ENCODE measurements around the gene DLG2.

DLG2 gene

DNA sequence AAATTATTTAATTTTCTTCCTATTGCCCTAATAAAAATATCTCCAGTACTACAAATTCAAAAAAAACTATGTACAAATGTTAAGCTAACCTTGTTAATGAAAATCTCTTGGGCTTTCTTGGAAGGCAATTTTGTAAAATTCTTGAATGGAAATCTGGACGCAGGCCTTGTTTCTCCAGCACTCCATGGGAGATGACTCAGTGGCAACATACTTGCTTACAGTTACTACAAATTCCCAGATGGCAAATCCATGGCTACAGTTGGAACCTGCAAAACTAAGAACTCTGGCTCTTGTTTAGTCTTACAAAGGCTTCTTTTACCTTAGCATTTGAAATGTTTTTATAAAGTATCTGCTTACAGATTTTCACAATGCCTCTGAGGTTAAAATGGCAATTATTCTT, 725.2 kb downstream of the DLG2 start:
- Mint-ChIP-seq H3K36me3 (ENCODE audit: insufficient read depth) (no peaks in the 10 kb centered on the region), H3K9me3 (peaks cover 24% of the 10 kb centered on the region), H3K4me1 (no peaks in the 10 kb centered on the region), H3K4me3 (no peak overlapping the region), H3K27ac (ENCODE audit: low read depth) (no peak overlapping the region), H3K27me3 (no peaks in the 10 kb centered on the region)
- DNase-seq (ENCODE audit: low spot score in 2 of 2) (no peak), ATAC-seq (replicated peaks; ENCODE audit: extremely low read depth, poor library complexity, severe bottlenecking) (no peak)

DNA sequence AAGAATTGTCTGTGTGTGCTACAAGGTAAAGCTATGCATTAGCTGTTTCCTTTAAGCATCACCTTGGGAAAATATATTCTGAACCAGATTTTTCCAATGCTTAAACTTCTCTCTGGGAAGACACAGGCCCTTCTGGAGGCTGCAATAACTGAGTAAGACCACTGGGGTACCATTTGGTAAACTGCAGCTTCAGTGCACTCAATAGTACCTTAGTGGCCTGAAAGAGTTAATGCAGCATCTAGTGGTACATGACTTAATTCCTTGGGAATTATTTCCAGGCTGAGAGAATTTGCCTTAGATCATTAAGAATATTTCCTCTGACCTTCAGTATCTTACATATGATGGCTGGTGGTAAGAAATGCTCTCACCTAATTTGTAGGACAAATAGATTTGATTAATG, 727.4 kb downstream of the DLG2 start:
- Mint-ChIP-seq H3K4me3 (no peak overlapping the region), H3K27me3 (no peaks in the 10 kb centered on the region), H3K36me3 (ENCODE audit: insufficient read depth) (no peaks in the 10 kb centered on the region), H3K9me3 (peaks cover 24% of the 10 kb centered on the region), H3K27ac (ENCODE audit: low read depth) (no peak overlapping the region), H3K4me1 (no peaks in the 10 kb centered on the region)
- ATAC-seq (replicated peaks; ENCODE audit: extremely low read depth, poor library complexity, severe bottlenecking) (no peak), DNase-seq (ENCODE audit: low spot score in 2 of 2) (no peak)

DNA sequence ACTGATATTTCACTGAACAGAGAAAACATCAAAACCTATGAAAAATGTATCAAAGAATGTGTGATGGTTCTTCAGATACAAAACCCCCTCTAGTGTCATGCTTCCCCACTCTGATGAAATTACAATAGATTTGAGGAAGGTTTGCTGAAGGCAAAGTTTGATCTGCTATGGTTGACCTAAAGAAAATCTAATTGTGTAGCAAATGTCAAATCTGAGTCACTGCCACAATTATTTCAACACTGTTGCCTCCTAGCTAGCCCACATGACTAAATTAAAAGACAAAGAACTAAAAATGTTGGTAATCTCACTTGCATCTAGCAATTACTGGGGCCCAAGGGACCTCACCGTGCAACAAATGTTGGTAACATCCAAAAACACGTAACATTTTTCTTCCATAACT, 728.0 kb downstream of the DLG2 start:
- Mint-ChIP-seq H3K4me1 (no peaks in the 10 kb centered on the region), H3K36me3 (ENCODE audit: insufficient read depth) (no peaks in the 10 kb centered on the region)

GRCh38 chr11:84894666-84895065, 732.5 kb downstream of the DLG2 start:
- Mint-ChIP-seq H3K4me3 (no peak overlapping the region), H3K9me3 (peaks cover 22% of the 10 kb centered on the region), H3K27me3 (no peaks in the 10 kb centered on the region), H3K4me1 (no peaks in the 10 kb centered on the region), H3K27ac (ENCODE audit: low read depth) (no peak overlapping the region), H3K36me3 (ENCODE audit: insufficient read depth) (no peaks in the 10 kb centered on the region)
- no peak for DNase-seq (ENCODE audit: low spot score in 2 of 2)
- ATAC-seq (replicated peaks; ENCODE audit: extremely low read depth, poor library complexity, severe bottlenecking): no peak

More for the DNA sequence above, 728.0 kb downstream of the DLG2 start:
- Mint-ChIP-seq H3K4me3 (no peak overlapping the region), H3K27me3 (no peaks in the 10 kb centered on the region), H3K9me3 (peaks cover 24% of the 10 kb centered on the region), H3K27ac (ENCODE audit: low read depth) (no peak overlapping the region)
- ATAC-seq (replicated peaks; ENCODE audit: extremely low read depth, poor library complexity, severe bottlenecking): no peak
- DNase-seq (ENCODE audit: low spot score in 2 of 2): no peak

- Mint-ChIP-seq H3K36me3 (ENCODE audit: insufficient read depth) (no peaks in the 10 kb centered on the region), H3K9me3 (peaks cover 27% of the 10 kb centered on the region), H3K4me1 (no peaks in the 10 kb centered on the region), H3K27ac (ENCODE audit: low read depth) (no peak overlapping the region), H3K4me3 (no peak overlapping the region), H3K27me3 (no peaks in the 10 kb centered on the region)
- ATAC-seq (replicated peaks; ENCODE audit: extremely low read depth, poor library complexity, severe bottlenecking): no peak
- no peak for DNase-seq (ENCODE audit: low spot score in 2 of 2)
Measured at GRCh38 chr11:84890676-84891075, 736.5 kb downstream of the DLG2 start.

DNA sequence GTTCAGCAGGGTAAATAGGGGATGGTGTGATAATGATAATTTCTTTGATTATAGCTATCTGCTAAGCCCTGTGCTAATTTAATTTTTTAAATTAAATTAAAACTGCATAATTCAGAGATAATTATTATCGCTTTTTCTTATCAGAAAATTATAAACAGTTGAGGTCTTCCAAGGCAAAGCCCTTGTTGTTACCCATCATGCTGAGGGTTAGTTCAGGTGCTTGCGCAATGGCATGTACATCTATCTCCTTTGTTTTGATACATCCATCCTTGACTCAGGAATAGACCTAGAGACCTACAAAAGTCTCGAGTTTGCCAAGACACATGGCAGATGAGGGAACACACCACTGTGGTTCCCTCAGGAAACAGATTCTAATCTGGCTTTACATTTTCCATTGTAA, 737.6 kb downstream of the DLG2 start:
- Mint-ChIP-seq H3K27me3 (no peaks in the 10 kb centered on the region), H3K9me3 (peaks cover 32% of the 10 kb centered on the region), H3K4me1 (no peaks in the 10 kb centered on the region), H3K36me3 (ENCODE audit: insufficient read depth) (peaks cover 2% of the 10 kb centered on the region), H3K27ac (ENCODE audit: low read depth) (no peak overlapping the region), H3K4me3 (no peak overlapping the region)
- ATAC-seq (replicated peaks; ENCODE audit: extremely low read depth, poor library complexity, severe bottlenecking) (no peak), DNase-seq (ENCODE audit: low spot score in 2 of 2) (no peak)

- Mint-ChIP-seq H3K27ac (ENCODE audit: low read depth) (no peak overlapping the region), H3K4me1 (no peaks in the 10 kb centered on the region), H3K4me3 (no peak overlapping the region), H3K36me3 (ENCODE audit: insufficient read depth) (peaks cover 2% of the 10 kb centered on the region), H3K9me3 (peaks cover 21% of the 10 kb centered on the region), H3K27me3 (no peaks in the 10 kb centered on the region)
- no peak for ATAC-seq (replicated peaks; ENCODE audit: extremely low read depth, poor library complexity, severe bottlenecking)
- no peak for DNase-seq (ENCODE audit: low spot score in 2 of 2)
Measured at GRCh38 chr11:84887055-84887629, 740.0 kb downstream of the DLG2 start.

GRCh38 chr11:84886344-84886743, 740.8 kb downstream of the DLG2 start:
- no peak for ATAC-seq (replicated peaks; ENCODE audit: extremely low read depth, poor library complexity, severe bottlenecking)
- H3K27me3 Mint-ChIP-seq: no peaks in the 10 kb centered on the region
- no peak overlapping the region for H3K27ac Mint-ChIP-seq (ENCODE audit: low read depth)
- no peak for DNase-seq (ENCODE audit: low spot score in 2 of 2)
- peaks cover 22% of the 10 kb centered on the region for H3K9me3 Mint-ChIP-seq
- H3K4me3 Mint-ChIP-seq: no peak overlapping the region
- peaks cover 2% of the 10 kb centered on the region for H3K36me3 Mint-ChIP-seq (ENCODE audit: insufficient read depth)
- H3K4me1 Mint-ChIP-seq: no peaks in the 10 kb centered on the region

GRCh38 chr11:84884836-84885235, 742.3 kb downstream of the DLG2 start:
- no peak overlapping the region for H3K4me3 Mint-ChIP-seq
- ATAC-seq (replicated peaks; ENCODE audit: extremely low read depth, poor library complexity, severe bottlenecking): no peak
- H3K27ac Mint-ChIP-seq (ENCODE audit: low read depth): no peak overlapping the region
- DNase-seq (ENCODE audit: low spot score in 2 of 2): no peak
- no peaks in the 10 kb centered on the region for H3K27me3 Mint-ChIP-seq
- no peaks in the 10 kb centered on the region for H3K4me1 Mint-ChIP-seq
- peaks cover 22% of the 10 kb centered on the region for H3K9me3 Mint-ChIP-seq
- peaks cover 2% of the 10 kb centered on the region for H3K36me3 Mint-ChIP-seq (ENCODE audit: insufficient read depth)

GRCh38 chr11:84882056-84882455, 745.1 kb downstream of the DLG2 start:
- no peak for DNase-seq (ENCODE audit: low spot score in 2 of 2)
- Mint-ChIP-seq H3K36me3 (ENCODE audit: insufficient read depth) (peaks cover 2% of the 10 kb centered on the region), H3K9me3 (peaks cover 17% of the 10 kb centered on the region), H3K27ac (ENCODE audit: low read depth) (no peak overlapping the region), H3K27me3 (no peaks in the 10 kb centered on the region), H3K4me1 (no peaks in the 10 kb centered on the region), H3K4me3 (no peak overlapping the region)
- no peak for ATAC-seq (replicated peaks; ENCODE audit: extremely low read depth, poor library complexity, severe bottlenecking)

GRCh38 chr11:84871116-84871515, 756.0 kb downstream of the DLG2 start:
- Mint-ChIP-seq H3K27me3 (no peaks in the 10 kb centered on the region), H3K9me3 (peaks cover 24% of the 10 kb centered on the region), H3K4me1 (no peaks in the 10 kb centered on the region), H3K27ac (ENCODE audit: low read depth) (no peak overlapping the region), H3K4me3 (no peak overlapping the region), H3K36me3 (ENCODE audit: insufficient read depth) (peaks cover under 1% of the 10 kb centered on the region)
- no peak for ATAC-seq (replicated peaks; ENCODE audit: extremely low read depth, poor library complexity, severe bottlenecking)
- no peak for DNase-seq (ENCODE audit: low spot score in 2 of 2)

GRCh38 chr11:84870486-84870885, 756.7 kb downstream of the DLG2 start:
- H3K27me3 Mint-ChIP-seq: no peaks in the 10 kb centered on the region
- ATAC-seq (replicated peaks; ENCODE audit: extremely low read depth, poor library complexity, severe bottlenecking) (no peak), DNase-seq (ENCODE audit: low spot score in 2 of 2) (no peak)
- H3K27ac Mint-ChIP-seq (ENCODE audit: low read depth): no peak overlapping the region
- H3K4me1 Mint-ChIP-seq: no peaks in the 10 kb centered on the region
- no peak overlapping the region for H3K4me3 Mint-ChIP-seq
- H3K36me3 Mint-ChIP-seq (ENCODE audit: insufficient read depth): peaks cover 1% of the 10 kb centered on the region
- peaks cover 23% of the 10 kb centered on the region for H3K9me3 Mint-ChIP-seq

- DNase-seq (ENCODE audit: low spot score in 2 of 2): no peak
- Mint-ChIP-seq H3K4me3 (no peak overlapping the region), H3K27me3 (no peaks in the 10 kb centered on the region), H3K9me3 (peaks cover 20% of the 10 kb centered on the region), H3K27ac (ENCODE audit: low read depth) (no peak overlapping the region), H3K36me3 (ENCODE audit: insufficient read depth) (peaks cover 1% of the 10 kb centered on the region), H3K4me1 (no peaks in the 10 kb centered on the region)
- ATAC-seq (replicated peaks; ENCODE audit: extremely low read depth, poor library complexity, severe bottlenecking): no peak
Measured at GRCh38 chr11:84866922-84867321, 760.2 kb downstream of the DLG2 start.
